Adrenal gland (tissue), 12 donors: ENCODE measurements around the gene TCF19. TPM values are rescaled to one million over a fixed set of nuclear protein-coding genes. Genes with fewer than 3 reads are reported as not detected.

Source experiments
- DNase-seq, 7 donors: peaks; one replicate each; pipeline ENCODE4 v3.0.0-alpha.2; 2019 to 2020
- H3K27ac ChIP-seq, 5 donors: fragments of 200-600 bp; sonication (generic) in 4 of 5; 1 replicate in 3 of 5; 2 replicates in 2 of 5; pipeline versions ENCODE4 v1.5.1 to v1.8.0; 2016 to 2020; ENCODE audit warnings: mild to moderate bottlenecking in 1 of 5
- H3K27me3 ChIP-seq: fragments of 200-600 bp; 2 replicates; pipeline ENCODE4 v1.8.0; 2021
- H3K36me3 ChIP-seq, 2 donors: fragments of 200-600 bp; replicated peaks in 1 of 2; 1 replicate in 1 of 2; 2 replicates in 1 of 2; pipeline versions ENCODE4 v1.5.1 to v1.8.0; 2018 to 2022
- H3K4me1 ChIP-seq, 2 donors: fragments of 200-600 bp; replicated peaks in 1 of 2; 1 replicate in 1 of 2; 2 replicates in 1 of 2; pipeline versions ENCODE4 v1.5.1 to v1.8.0; 2018 to 2021
- H3K4me3 ChIP-seq, 4 donors: fragments of 200-600 bp; sonication (generic) in 3 of 4; one replicate each; pipeline ENCODE4 v1.5.1; 2016 to 2018
- H3K9me3 ChIP-seq, 3 donors: fragments of 200-600 bp; sonication (generic) in 1 of 3; replicated peaks in 1 of 3; 1 replicate in 2 of 3; 2 replicates in 1 of 3; pipeline versions ENCODE4 v1.5.1 to v1.8.0; 2016 to 2021
- CTCF ChIP-seq, 6 experiments: fragments of 450-650 bp in 4 of 6; fragments of 200-600 bp in 2 of 6; sonication (generic) in 1 of 6; IDR thresholded peaks; 1 replicate in 5 of 6; 2 replicates in 1 of 6; pipeline versions ENCODE4 v1.5.1 to v1.8.0; 2016 to 2021; ENCODE audit warnings: antibody characterized with exemption in 6 of 6, mild to moderate bottlenecking in 2 of 6, moderate library complexity in 1 of 6
- POLR2A ChIP-seq, 2 donors: fragments of 450-650 bp; IDR thresholded peaks; one replicate each; pipeline ENCODE4 v1.6.1; 2017; ENCODE audit warnings: antibody characterized with exemption in 2 of 2, mild to moderate bottlenecking in 2 of 2, moderate library complexity in 1 of 2
- WGBS, 4 donors: extraction: QIAGEN DNeasy Blood & Tissue Kit in 2 of 4; methylation state at CpG; one replicate each; pipeline versions ENCODE4 v1.1.5 to v1.1.7; 2013 to 2017; 5-methylcytosine and 5-hydroxymethylcytosine counted together
- intact Hi-C, 2 donors: fragments of 100-400 bp; cut with DNase I; formaldehyde crosslinking; loops; one replicate each; pipeline versions ENCODE4 v1.14.1 to v1.15.0; 2022 to 2023
- polyA plus RNA-seq, 3 donors: library from polyadenylated mRNA; stranded (reverse); fragments of 200-250 nt in 2 of 3; fragments of 350-450 nt in 1 of 3; fragmentation: Illumina TruSeq in 1 of 3; extraction: RNeasy Lipid Tissue Mini Kit (QIAGEN cat#74804) in 1 of 3; gene quantifications; one replicate each; pipeline ENCODE4 v1.2.3, GENCODE V29; 2013 to 2014
- total RNA-seq, 9 donors: library from RNA; depleted of rRNA in 4 of 9; stranded (reverse); fragments of >200 nt in 4 of 9; fragments of 120-200 nt in 1 of 9; fragmentation: NEBNext Ultra II Directional in 1 of 9; extraction: Animal tissue kit (Norgen Biotek cat#: 25700) in 1 of 9; gene quantifications; one replicate each; pipeline versions ENCODE4 v1.1.0 to v1.2.4, GENCODE V29; 2013 to 2023
- donor health status: healthy with polysubstance abuse.
- donor health status: Bipolar disorder and iron deficiency.
- donor health status: DM: yes; HTN: yes; CAD: no.
- donor health status: DM: no; HTN: no; CAD: no.
- donor health status: DM: no; HTN: no; CAD: no.
- donor health status: DM: yes; HTN: yes; CAD: no.

TCF19 gene
- total and polyA plus RNA-seq, 12 donors, result 1.8 to 8.4 (median 2.1) TPM

DNA sequence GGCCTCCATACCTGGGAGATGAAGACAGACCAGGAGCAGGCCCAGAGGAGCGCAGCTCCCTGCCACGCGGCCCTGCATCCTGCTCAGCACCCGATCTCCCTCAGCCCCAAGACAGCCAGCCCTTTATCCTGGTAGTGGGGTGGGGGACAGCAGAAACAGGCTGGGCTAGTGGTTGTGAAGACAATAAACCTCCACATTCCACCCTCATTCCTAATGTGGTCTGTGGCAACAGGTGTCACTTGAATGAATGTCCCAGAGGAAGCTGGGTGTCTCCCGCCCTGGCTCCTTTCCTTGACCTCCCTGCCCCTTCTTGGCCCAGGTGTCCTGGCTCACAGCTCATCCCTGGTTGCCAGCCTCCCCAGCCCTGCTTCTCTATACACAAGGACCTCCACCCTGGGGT, 45.9 kb upstream of the TCF19 start, which contains the start of gene C6orf15:
C6orf15 (minus strand) TSS at position 98 of the 400 bp plus-strand sequence; CDS start at position 78, 20 bp downstream.
- intact Hi-C loops, result no loop called here
- Histone ChIP-seq H3K9me3 (no peaks in the 10 kb centered on the region), H3K27me3 (peaks cover 4% of the 10 kb centered on the region), H3K27ac (no peak within 1 kb of the TSS), H3K36me3 (no peaks in the 10 kb centered on the region), H3K4me3 (no peak within 1 kb of the TSS), H3K4me1 (no peaks in the 10 kb centered on the region)
- WGBS, 4 donors, result 91 to 98% (median 96%) methylated on average over 5 of the region's 5 CpGs
- TF ChIP-seq POLR2A (IDR thresholded peaks at IDR 0.05) (no peak), CTCF (IDR thresholded peaks at IDR 0.05) (no peak)
- no peak for DNase-seq

- 61 to 85% (median 74%) methylated on average over 5 to 7 of the region's 7 CpGs for WGBS, 4 donors
- Histone ChIP-seq H3K36me3 (no peaks in the 10 kb centered on the region), H3K9me3 (no peaks in the 10 kb centered on the region), H3K4me1 (no peaks in the 10 kb centered on the region), H3K27me3 (peaks cover 4% of the 10 kb centered on the region), H3K27ac (peak overlapping the region in 1 of 5 donors; percentile 68), H3K4me3 (no peak overlapping the region)
- DNase-seq, result no peak
- intact Hi-C loops, result no loop called here
- TF ChIP-seq CTCF (IDR thresholded peaks at IDR 0.05) (no peak), POLR2A (IDR thresholded peaks at IDR 0.05) (no peak)
Observed at GRCh38 chr6:31113861-31114540, 44.4 kb upstream of the TCF19 start.

GRCh38 chr6:31114541-31114878, 43.9 kb upstream of the TCF19 start, which contains the start of gene PSORS1C1:
TSS of gene PSORS1C1 (plus strand) at chr6:31114800. CDS start at chr6:31129633, 14,833 bp downstream.
- H3K9me3 ChIP-seq, result no peaks in the 10 kb centered on the region
- TF ChIP-seq CTCF (IDR thresholded peaks at IDR 0.05) (no peak), POLR2A (IDR thresholded peaks at IDR 0.05) (no peak)
- peak; percentile 77 to 91 (median 88) for DNase-seq
- 17 to 21% (median 20%) methylated on average over 3 of the region's 3 CpGs for WGBS, 4 donors
- H3K4me3 ChIP-seq, result peak within 1 kb of the TSS in 1 of 4 donors; percentile 31
- H3K27ac ChIP-seq, result peak within 1 kb of the TSS in 1 of 5 donors; percentile 68
- peaks cover 4% of the 10 kb centered on the region for H3K27me3 ChIP-seq
- H3K36me3 ChIP-seq, result no peaks in the 10 kb centered on the region
- no peaks in the 10 kb centered on the region for H3K4me1 ChIP-seq
- intact Hi-C loops, result no loop called here

DNA sequence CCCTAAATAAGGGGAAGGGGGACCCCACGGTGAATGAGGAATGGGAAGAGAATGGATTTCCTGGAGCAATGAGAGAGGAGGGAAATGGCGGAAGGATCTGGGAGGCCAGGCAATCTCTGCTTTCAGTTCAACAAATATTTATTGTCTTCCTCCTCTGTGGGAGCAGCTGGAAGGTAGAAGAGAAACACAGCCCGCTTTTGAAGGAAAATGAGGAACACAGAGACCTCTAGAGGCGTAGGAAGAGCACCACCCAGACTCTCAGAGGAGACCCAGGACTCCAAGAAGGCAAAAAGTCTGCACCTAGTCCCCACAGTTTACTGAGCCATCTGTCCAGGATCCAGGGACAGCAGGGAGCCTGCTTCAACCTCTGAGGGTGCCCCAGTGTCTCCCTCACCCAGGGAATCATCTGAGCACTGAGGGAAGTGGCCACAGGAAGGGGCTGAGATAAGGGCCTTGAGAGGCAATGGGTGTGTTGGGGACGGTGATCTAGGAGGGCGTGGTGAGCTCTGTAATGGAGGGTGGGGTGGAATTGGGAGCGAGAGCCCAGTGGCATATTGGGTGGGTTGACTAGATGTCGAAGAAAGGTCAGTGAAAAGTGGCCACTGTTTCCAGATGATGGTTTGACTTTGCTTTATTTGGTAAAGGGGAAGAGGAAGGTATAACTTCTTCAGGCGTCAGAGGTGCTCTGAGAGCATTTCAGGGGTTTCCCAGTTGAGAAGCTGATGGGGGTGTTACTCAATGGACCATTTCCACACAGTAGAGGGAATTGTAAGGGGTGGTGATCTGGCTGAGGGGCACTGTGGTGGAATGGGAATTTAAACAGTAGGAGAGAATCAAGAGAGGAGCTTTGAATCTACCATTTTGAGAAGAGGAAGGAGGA, 43.2 kb upstream of the TCF19 start:
- intact Hi-C loops, result no loop called here
- 62 to 68% (median 63%) methylated on average over 9 of the region's 9 CpGs for WGBS, 4 donors
- peak in 1 of 7 donors; percentile 16 for DNase-seq
- peak overlapping the region in 1 of 4 donors; percentile 31 for H3K4me3 ChIP-seq
- no peaks in the 10 kb centered on the region for H3K4me1 ChIP-seq
- peak overlapping the region in 1 of 5 donors; percentile 68 for H3K27ac ChIP-seq
- H3K27me3 ChIP-seq, result peaks cover 4% of the 10 kb centered on the region
- no peaks in the 10 kb centered on the region for H3K9me3 ChIP-seq
- TF ChIP-seq POLR2A (IDR thresholded peaks at IDR 0.05) (no peak), CTCF (IDR thresholded peaks at IDR 0.05) (peak in 1 of 6 experiments; percentile 15)
- no peaks in the 10 kb centered on the region for H3K36me3 ChIP-seq
